GM18520 (cell line): ENCODE results near the gene PARVB.

ENCODE experiments used
- ATAC-seq: cut with Tn5 transposase; IDR thresholded peaks from one replicate; pipeline ENCODE4 v1.9.1; 2021; ENCODE audit not compliant: unreplicated experiment

Gene PARVB

GRCh38 chr22:44192816-44193534, 168.9 kb downstream of the PARVB start:
- ATAC-seq: no peak

GRCh38 chr22:44193535-44193891, 169.4 kb downstream of the PARVB start:
- no peak for ATAC-seq

DNA sequence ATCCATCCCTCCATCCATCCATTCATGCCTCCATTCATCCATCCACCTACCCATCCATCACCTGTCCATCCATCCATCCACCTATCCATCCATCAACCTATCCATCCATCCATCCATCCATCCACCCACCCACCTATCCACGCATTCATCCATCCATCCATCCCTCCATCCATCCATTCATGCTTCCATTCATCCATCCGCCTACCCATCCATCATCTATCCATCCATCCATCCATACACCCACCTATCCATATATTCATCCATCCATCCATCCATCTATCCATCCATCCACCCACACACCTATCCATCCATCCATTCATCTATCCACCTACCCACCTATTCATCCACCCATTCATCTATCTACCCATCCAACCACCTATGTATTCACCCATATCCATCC, 170.5 kb downstream of the PARVB start:
- ATAC-seq: no peak

GRCh38 chr22:44195189-44195871, 171.2 kb downstream of the PARVB start:
- no peak for ATAC-seq

DNA sequence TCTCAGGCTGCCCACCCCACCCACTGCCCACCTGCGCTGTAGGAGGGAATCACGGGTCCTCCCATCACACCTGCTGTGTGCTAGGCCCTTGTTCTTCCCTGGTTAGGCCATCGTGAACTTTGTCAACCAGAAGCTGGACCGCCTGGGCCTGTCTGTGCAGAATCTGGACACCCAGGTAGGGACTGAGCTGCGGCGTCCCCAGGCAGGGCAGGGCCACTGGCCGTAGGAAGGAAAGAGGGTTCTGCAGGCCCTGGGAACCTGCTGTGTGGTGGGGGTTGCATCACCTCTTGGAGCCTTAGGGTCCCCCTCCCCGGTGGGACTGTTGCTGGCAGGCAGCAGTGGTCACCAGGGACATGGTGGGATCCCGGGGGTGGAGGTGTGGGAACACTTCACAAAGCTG, 172.1 kb downstream of the PARVB start:
- no peak for ATAC-seq

DNA sequence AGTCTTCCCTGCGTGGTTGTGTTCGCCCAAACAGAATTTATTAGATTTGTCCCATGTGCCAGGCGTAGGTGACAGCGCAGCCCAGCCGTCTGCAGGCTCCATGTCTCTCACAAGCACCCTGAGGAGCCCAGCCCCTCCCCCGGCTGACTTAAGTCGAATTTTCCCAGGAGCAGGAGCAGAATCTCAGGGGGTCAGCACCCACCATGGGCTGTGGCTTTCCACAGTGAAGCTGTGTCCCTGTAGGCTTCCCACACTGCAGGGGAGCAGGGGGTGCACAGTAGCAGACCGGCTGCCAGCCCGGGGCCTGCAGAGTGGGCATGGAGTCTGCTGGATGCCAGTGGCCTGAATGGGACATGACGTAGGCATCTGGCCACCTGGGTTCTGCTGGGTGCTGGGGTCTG, 172.6 kb downstream of the PARVB start:
- ATAC-seq: no peak

DNA sequence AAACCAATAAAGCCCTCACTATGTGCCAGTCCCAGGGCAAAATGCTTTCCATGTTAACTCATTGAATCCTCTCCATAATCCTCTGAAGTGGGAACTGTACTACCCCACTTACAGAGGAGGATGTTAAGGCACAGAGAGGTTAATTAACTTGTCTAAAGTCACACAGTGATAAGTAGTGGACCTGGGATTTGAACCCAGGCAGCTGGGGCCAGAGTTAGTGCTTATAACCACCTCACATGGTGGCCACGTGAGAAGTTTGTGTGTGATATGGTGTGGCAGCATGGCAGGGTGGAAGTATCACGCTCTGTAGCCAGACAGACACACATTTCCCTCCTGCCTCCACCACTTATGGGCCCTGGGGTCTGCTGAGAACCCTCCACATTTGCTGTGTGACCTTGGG, 173.2 kb downstream of the PARVB start:
- ATAC-seq: no peak

GRCh38 chr22:44199164-44199563, 175.1 kb downstream of the PARVB start:
- ATAC-seq: no peak

- ATAC-seq: no peak
These were observed 175.8 kb downstream of the PARVB start for GRCh38 chr22:44199866-44200265.

- ATAC-seq: no peak
These were observed 176.3 kb downstream of the PARVB start for GRCh38 chr22:44200451-44200850.

GRCh38 chr22:44200855-44201550, 176.9 kb downstream of the PARVB start:
- no peak for ATAC-seq

DNA sequence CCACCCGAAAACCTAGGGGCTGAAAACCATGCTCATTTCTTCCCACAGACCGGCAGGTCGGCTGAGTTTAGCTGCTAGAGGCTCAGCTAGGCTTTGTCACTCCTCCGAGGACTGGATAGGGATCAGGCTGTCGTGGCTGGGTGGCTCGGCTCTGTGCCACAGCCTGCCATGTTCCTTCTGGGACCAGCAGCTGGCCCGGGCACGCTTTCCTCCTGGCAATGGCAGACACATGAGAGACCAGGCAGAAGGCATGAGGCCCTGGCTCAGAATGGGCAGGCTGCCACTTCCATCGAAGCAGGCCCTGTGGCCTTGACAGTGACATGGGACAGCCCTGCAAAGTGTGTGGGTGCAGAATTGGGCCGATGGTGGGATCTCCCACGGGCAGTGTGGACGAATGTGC, 177.6 kb downstream of the PARVB start:
- ATAC-seq: no peak

DNA sequence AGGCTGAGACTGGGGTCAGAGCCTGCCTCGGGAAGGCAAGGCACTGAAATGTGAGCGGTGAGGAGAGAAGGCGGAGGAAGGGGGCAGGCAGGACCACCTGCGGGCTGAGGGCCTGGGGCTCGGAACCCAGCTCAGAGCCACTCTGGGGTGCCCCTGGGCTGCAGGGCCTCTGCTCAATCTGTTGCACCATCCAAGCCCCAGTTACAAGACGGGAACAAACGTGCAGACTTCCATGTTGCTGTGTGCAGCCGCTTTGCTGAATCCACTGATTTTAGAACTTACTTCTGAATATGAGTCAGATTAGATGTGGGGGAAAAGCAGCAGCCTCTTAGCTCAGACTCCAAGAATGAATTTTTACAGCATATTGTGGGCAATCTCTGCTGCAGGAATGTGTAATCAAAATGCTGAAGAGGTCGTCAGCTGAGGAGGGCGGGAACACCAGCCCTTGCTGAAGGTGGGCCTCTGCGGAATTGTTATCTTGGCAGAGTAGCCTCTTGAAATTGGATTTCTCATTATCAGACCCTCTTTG, 178.2 kb downstream of the PARVB start:
- no peak for ATAC-seq

GRCh38 chr22:44203203-44203602, 179.1 kb downstream of the PARVB start:
- no peak for ATAC-seq

DNA sequence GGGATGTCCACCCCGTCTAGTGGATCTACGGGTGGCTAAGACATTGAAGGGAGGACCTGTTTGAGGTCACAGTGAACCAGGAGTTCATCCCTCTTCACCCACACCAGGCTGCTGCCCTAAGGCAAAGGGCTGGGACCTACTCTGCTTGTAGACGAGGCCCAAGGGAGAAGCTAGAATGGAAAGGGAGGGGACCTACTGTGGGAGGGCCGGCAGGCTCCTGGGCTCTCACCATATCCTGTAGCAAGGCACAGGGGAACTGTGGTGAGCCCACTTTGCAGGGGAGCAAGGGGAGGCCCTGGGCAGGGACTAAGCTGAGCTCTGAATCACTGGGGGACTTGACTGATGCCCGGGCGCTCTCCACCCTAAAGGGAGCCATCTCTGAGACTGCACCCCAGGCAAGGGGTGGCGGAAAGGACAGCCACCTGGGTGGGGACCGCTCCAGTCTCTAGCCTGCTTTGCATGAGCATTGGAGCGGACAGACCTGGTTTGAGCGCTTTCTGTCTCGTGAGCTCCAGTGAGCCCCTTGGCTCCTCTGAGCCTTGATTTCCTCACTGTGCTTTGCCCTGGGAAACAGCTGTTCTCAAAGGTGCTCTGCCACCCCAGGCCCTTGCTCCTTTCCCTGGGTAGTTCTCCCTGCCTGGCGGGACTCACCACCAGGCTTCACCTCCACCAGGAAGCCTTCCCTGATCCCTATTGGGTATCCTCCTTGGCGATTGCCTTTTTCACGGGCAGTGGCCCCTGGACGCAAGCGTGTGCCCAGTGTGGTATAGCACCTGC, 180.8 kb downstream of the PARVB start:
- no peak for ATAC-seq

DNA sequence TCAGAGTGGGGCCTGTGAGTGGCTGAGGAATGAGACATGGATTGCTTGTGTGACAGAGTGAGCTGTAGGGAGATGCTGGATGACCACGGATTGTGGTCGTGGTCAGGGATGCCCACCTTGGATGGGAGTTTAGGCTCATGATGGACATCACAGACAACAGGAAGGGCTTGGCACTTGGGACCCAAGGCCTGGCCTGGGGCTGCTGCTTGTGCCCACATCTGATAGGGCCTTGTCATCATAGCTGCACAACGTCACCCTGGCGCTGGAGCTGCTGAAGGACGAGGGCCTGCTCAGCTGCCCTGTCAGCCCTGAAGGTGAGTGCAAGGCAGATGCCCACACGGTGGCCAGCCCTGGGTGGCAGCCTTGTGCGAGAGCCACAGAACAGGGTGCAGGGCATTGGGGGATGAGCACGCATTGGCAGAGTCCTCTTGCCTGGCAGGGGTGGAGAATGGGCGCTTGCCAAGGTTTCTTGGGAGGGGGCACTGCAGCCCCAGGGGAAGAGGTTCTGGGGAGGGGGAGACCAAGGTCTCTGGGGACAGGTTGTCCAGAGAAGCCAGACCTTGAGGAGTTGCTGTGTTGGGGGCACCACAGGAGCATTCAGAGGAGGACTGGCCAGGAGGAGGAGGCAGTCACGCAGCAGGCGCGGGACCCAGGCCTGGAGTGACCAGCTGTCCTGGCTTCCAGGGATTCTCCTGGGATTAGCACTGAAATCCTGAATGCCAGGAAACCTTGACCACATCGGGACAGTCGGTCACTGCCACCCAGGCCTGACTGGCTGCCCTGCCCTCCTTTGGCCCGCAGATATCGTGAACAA, 181.6 kb downstream of the PARVB start:
- no peak for ATAC-seq

- no peak for ATAC-seq
These were observed 182.2 kb downstream of the PARVB start for GRCh38 chr22:44206330-44206645.

GRCh38 chr22:44206696-44207095, 182.6 kb downstream of the PARVB start:
- ATAC-seq: no peak

- ATAC-seq: no peak
These were observed 183.3 kb downstream of the PARVB start for GRCh38 chr22:44207173-44207980.

DNA sequence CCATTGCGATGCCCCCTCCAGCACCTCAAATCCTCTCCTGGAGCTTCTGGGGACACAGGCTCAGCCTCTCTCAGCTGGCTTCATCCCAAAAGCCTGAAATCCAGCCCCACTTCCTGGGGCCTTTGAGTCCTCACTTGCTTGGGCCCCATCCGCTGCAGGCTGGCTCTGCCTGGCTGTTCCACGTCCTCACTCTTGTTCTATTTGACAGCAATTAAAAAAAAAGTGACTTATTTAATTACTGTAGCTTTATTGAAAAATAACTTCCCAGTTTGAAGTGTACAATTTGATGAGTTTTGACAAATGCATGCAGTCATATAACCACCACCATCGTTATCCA, 183.8 kb downstream of the PARVB start:
- no peak for ATAC-seq
